Measurements from ENCODE around the gene HSPA14.

DNA sequence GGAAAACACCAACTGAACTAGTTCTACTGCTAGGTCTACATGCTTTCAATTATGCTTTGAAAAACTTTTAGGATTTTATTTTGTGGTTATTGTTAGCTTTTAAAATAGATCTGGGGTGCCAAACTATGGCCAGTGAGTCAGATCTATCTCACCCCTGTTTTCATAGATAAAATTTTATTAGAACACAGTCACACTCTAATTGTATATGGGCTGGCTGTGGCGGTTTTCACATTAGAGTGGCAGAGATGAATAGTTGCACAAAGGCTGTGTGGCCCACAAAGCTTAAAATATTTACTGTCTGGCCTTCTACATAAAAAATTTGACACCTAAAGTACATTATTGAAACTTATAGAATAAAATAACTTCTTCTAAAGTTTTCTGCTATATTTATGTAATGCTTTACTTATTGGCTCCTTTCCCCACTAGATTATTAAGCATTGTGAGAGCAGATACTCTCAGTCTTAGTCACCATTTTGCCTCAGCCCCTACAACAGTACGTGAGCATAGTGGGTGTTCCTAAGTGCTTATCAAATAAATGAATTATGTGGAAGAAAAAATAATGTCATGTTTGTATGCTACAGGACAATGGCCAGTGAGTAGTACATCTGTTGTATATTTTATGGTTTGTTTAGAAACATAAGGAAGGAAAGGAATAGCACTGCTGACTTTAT lies 35.1 kb downstream of the HSPA14 start:
- TF ChIP-seq EP300 (IDR thresholded peaks at IDR 0.05) (no peak), HOXA7 (CRISPR knock-in tag; IDR thresholded peaks at IDR 0.05) (no peak), CEBPB (IDR thresholded peaks at IDR 0.05) (no peak), MYC (IDR thresholded peaks at IDR 0.05; ENCODE audit: borderline replicate concordance, low read length) (no peak)
- TF ChIP-seq, protein P1, sequence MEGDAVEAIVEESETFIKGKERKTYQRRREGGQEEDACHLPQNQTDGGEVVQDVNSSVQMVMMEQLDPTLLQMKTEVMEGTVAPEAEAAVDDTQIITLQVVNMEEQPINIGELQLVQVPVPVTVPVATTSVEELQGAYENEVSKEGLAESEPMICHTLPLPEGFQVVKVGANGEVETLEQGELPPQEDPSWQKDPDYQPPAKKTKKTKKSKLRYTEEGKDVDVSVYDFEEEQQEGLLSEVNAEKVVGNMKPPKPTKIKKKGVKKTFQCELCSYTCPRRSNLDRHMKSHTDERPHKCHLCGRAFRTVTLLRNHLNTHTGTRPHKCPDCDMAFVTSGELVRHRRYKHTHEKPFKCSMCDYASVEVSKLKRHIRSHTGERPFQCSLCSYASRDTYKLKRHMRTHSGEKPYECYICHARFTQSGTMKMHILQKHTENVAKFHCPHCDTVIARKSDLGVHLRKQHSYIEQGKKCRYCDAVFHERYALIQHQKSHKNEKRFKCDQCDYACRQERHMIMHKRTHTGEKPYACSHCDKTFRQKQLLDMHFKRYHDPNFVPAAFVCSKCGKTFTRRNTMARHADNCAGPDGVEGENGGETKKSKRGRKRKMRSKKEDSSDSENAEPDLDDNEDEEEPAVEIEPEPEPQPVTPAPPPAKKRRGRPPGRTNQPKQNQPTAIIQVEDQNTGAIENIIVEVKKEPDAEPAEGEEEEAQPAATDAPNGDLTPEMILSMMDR (IDR thresholded peaks at IDR 0.05): no peak
